HG02884 (cell line): ENCODE data around the gene PSEN1.

ENCODE experiments used
- ATAC-seq: cut with Tn5 transposase; IDR thresholded peaks from one replicate; pipeline ENCODE4 v1.9.1; 2021; ENCODE audit warnings: mild to moderate bottlenecking, moderate library complexity; ENCODE audit not compliant: unreplicated experiment

PSEN1 gene

DNA sequence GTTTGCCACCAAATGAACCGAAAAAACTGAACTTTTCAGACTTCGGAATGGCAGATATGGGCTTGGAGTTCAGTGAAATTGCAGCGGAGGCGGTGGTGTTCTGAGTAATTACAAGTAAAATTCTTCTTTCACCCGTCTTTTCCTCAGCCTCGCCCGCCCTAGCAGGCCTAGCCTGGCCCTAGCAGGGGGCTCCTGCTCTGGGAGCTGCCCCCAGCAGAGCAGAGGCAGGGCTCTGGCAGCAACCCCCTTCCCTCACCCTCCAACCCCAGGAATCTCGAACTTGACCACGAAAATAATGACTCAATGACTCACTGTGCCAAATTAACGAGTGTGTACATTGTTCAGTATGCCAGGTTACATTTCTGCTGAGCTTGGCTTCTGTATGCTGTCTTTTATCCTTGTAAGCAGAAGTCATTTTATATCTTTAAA lies 102.1 kb downstream of the PSEN1 start:
- no peak for ATAC-seq

DNA sequence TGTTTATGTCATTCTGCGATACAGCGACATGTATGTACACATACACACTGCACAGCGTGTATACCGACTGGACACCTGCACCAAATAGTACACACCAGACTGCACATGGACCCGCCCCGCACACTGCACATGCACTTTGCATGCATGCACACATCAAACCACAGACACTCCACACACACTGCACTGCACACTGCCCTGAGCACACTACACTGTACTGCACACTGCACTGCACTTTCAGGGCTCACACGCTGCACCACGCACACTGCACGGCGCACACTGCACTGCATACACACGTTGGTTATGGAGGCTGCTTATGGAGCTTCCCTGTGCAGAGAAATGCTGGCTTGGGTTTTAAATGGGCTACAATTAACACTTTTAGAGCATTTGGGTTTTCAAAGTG lies 102.6 kb downstream of the PSEN1 start:
- no peak for ATAC-seq

DNA sequence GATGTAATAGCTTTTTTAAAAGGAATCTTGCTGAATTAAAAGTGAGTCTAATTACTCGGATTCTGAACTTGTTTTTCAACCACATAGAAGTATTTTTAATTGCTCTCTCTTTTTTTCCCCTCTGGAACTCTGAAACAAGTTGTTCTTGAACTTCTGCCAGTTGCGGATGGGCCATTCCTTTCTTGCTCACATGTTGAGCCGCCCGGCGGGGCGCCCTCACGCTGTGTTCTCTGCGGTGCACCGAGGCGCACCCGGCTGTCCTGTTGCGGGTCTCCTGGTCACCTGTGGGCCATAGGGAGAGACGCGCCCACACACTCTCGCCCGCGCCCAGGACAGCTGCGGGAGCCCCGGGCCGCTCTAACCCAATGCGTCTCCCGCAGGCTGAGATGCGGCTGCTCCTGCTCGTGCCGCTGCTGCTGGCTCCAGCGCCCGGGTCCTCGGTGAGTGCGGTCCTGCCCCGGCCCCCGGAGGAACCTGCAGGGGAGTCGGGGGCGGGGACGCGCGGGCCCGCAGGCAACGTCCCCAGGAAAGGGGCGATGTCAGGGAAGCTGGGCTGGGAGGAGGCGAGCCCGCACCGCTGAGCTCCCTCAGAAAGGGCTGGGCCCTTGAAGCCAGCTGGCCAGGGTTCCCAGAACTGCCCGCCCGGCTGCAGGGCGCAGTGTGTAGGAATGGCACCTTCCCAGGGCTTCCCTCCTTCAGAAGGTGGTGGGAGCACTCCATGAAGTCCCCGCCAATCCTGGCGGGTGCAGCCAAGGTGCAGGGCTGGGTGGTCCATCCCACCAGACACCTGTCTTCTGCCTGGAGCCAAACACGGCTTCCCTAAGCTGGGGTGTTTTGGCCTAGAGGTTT lies 103.3 kb downstream of the PSEN1 start:
- ATAC-seq, result no peak

DNA sequence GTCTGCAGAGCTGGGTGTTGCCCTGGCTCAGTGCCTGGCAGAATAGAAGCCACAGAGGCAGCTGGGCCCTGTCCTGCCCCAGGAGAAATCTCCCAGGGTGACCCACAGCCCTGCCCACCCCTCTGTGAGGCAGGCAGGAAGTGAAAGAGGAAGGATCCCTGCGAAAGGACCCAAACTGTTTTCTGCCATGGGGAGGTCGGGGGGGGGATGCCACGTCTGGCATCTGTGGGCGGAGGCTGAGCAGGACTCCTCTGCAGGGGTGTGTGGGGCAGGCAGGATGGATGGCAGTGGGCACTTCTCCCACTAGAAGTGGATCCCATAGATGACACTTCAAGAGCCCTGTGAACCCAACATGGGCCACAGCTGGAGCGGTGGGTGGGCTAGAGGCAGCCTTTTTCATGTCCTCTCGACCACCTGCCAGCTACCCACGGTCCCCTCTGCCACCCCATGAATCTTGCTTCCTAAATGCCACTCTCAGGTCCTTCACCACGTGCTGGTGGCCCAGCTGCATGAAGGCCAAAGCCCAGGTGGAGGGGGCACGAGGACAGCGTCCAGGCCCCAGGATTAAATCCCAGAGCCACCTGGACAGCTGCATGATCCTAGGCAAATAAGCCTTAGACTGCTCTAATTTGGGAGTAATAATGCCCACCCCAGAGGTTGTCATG lies 104.6 kb downstream of the PSEN1 start:
- ATAC-seq, result no peak

DNA sequence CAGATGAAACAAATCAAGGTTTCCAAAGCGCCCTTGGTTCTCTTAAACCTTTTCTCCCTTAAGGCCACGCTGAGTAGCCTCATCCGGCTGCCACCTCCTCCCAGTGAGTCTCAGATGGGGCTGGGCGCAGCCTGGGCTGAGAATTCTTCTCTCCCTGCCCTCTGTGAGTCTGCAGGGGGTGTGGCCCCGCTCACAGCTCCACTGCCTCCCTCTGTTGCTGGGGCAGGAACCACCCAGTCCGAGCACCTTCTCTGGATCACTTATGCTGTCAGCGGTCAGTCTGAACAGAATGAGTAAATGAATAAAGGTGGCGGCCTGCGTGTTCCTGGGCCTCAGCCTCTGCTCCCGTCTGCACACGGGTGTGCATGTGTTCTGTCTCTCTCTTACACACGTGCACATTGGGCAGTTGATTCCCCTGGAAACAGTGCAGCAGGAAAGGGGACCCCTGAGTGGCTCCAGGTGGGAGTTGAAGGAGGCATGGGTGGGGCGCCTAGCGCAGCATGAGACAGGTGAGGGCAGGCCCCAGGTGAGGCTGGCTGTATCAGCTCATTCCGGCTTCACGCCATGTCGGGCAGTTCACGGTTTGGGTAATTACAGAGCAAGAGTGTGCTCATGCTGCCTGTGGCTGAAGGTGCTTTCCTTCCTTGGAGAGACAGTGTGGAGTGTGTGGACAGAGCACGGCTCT lies 105.3 kb downstream of the PSEN1 start:
- ATAC-seq, result no peak

DNA sequence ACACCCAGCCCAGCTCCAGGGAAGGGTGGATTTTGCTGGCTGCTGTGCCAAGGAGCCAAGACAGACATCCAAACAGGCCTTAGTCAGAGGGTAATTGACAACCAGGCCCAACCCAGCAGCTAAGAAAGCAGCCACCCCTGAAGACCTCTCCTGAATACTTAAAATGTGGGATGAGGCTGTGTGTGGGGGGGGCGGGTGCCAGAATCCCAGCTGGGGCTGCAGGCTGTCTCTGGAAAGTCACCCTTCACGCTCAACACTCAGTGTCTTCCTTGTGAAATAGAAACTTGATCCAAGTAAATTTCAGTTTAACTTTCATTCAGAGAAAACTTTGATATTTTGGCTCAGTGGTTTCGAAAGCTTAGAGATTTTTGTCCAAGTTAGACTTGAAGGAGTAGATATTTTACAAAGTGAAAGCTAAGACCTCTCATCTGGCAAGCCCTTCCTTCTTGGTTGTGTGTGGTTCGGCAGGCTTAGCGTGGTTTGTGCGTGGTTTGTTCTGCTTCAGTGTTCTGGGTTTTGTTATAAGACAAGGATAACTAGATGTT lies 106.1 kb downstream of the PSEN1 start:
- ATAC-seq, result no peak

DNA sequence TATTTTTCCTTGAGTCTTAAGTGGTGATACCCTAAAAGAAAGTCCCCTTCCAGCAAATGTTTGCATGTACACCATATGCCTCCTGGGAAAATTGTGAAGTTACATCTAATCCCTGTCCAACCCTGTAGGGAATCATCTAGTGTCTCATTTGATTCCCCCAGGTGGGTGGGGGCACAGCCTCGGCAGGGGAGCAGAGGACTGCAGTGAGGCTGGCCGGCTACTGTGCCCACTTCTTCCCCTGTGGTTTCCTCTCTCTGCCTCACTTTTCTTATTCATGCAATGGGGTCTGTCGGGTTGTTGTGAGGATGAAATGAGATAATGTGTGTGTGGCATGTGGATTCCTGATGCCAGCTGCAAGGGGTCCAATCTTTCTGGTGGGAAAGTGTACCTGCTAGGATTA lies 107.0 kb downstream of the PSEN1 start:
- ATAC-seq, result no peak

DNA sequence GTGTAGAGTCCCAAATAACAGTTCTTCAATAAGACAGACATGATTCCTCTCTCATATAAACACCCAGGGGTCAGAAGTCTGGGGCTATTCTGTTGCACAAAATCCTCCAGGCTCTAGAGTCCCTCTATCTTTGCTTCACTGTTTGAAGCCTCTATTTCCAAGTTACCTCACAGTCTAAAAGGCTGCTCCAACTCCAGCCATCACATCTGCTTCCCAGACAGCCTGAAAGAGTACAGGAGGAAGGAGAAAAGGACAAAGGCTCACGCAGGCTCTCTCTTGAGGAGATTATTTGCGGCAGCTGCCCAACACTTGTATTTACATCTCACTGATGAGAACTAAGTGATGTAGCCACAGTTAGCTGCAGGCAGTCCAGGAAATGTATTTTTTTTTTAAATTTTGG lies 107.4 kb downstream of the PSEN1 start:
- no peak for ATAC-seq

DNA sequence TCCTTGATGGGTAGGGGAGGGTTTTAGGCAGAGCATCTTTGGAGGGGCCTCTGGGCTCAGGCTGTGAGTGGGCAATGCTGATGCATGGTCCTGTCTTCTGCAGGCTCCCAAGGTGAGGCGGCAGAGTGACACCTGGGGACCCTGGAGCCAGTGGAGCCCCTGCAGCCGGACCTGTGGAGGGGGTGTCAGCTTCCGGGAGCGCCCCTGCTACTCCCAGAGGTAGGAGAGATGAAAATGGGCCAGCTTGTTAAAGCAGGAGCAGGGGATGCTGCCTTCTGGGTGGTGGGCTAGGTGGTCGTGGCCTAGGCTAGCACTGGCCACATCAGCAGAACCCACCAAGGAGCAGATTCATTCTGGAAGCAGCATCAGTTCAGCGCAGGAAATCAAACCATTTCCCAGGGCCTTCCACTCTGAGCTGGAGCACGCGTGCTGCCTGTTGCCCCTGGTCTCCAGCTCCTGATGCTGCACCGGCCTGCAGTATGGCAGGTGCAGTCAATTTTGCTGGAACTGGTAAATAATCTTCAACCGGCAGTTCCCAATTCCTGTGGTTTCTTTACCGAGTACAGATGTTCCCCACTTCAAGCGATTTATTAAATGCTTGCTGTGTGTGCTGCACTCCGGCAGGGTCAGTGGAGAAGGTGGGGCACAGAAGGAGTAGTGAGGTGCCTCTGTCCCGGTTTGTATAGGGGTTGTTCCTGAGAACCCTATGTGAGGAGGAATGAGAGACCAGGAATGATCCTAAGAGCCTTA lies 108.4 kb downstream of the PSEN1 start:
- ATAC-seq, result no peak

DNA sequence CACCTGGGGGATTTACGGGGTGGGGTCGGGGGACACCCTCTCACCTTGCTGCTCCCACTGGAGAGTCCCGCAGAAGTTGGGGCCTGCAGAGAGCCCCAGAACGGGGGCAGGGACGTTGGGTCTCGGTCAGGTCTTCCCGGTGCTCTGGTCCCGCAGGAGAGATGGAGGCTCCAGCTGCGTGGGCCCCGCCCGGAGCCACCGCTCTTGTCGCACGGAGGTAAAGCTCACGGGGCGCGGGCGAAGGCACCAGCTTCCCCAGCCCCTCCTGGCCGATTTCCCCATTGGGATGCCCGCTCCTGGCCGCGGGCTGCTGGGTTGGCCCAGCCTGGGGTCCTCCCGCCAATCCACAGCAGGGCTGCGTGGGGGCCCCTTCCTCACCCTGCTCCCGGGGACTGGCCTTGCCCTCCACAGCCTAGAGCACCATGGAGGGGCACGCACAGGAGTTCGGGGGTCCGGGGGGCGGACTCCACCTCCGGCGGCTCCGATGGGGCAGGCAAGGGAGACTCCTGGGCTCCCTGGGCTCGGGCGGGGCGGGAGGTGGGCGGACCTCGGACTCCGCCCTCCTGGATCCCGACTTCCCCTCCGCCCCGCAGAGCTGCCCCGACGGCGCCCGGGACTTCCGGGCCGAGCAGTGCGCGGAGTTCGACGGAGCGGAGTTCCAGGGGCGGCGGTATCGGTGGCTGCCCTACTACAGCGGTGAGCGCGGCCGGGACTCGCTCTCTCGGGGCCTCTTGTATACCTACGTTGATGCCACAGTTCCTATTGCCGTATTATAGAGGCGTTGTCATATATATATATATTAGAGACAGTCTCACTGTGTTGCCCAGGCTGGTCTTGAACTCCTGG lies 109.4 kb downstream of the PSEN1 start:
- no peak for ATAC-seq

DNA sequence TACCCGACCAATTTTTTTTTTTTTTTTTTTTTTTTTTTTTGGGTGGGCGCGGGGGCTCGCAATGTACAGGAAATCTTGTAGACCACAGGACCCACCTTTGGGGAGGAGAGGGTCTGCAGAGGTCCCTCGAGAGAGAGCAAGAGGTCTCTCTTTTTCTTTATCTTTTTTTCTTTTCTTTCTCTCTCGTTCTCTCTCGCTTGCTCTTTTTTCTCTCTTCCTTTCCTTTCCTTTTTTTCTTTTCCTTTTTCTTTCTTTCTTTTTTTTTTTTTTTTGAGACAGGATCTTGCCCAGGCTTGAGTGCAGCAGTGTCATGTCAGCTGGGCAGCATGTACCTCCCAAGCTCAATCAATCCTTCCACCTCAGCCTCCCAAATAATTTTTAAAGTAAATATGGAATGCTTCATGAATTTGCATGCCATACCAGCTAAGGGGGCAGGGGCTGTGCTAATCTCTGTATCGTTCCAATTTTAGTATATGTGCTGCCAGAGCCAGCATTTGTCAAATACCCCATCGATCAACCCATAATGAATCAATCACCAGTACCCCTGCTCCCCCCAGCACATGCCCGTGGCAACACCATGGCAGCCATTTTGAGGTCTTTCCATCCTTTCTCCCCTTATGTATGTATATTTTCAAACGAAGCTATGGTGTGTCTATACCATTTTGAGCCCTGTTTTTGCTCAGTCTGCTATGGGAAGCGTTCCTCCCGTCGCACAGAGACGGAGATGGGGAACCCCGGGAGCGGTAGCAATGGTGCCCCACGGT lies 110.3 kb downstream of the PSEN1 start:
- ATAC-seq, result no peak

DNA sequence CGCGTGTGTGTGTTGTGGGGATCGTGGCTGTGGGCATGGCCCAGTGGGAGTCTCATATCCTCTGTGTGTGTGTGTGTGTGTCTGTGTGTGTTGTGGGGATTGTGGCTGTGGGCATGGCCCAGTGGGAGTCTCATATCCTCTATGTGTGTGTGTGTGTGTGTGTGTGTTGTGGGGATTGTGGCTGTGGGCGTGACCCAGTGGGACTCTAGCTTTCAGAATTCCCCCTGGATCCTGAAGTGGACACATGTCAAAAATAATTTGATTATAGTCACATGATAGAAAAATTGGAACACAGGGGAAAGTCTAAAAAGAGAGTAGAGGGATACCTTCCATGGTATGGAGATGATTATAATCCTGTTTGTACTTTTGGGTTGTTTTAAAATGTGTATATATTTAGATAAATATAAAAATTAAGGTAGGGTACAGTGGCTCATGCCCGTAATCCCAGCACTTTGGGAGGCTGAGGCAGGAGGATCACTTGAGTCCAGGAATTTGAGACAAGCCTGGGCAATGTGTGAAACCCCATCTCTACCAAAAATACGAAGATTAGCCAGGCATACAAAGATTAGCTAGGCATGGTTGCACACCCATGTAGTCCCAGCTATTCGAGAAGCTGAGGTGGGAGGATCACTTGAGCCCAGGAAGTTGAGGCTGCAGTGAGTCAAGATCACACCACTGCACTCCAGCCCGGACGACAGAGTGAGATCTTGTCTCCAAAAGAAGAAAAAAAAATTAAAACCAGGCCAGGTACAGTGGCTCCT lies 112.0 kb downstream of the PSEN1 start:
- peak; percentile 61 for ATAC-seq

DNA sequence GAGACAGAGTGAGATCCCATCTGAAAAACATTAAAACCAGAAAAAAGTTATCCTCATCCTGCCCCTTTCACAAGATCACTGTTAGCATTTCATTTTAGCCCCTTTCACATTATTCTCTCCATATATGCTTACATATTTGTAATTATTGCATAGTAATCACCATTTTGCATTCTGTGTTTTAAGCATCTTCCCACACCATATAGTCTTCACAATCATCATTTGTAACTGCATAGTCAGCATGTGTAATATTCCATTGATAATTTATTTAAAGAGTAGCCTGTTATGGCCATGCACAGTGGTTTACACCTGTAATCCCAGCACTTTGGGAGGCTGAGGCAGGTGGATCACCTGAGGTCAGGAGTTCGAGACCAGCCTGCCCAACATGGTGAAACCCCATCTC lies 112.8 kb downstream of the PSEN1 start:
- ATAC-seq, result no peak

DNA sequence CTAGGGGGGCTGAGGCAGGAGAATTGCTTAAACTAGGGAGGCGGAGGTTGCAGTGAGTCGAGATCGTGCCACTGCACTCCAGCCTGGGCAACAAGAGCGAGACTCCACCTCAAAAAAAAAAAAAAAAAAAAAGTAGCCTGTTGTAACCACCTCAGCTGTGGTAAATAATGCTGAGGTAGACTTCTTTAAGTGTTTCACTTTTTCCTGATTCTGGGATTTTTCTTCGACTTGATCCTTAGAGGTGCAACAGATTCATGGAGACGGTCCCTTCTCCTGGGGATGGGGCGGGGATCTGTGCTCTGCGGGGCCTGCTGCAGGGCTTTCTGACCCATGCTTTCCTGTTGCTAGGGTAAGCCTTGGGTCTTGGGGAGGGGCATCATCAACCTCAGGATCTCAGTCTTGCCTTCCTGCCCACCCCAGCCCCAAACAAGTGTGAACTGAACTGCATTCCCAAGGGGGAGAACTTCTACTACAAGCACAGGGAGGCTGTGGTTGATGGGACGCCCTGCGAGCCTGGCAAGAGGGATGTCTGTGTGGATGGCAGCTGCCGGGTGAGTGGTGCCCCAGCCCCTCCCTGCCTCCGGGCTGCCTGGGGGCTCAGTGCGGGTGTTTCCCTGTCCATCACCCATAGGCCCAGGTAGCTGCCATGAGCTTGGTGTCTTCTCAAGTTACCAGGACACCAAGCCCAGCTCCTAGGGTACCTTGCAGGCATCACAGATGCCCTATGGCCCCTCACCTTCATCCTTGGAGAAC lies 113.4 kb downstream of the PSEN1 start:
- ATAC-seq, result no peak

DNA sequence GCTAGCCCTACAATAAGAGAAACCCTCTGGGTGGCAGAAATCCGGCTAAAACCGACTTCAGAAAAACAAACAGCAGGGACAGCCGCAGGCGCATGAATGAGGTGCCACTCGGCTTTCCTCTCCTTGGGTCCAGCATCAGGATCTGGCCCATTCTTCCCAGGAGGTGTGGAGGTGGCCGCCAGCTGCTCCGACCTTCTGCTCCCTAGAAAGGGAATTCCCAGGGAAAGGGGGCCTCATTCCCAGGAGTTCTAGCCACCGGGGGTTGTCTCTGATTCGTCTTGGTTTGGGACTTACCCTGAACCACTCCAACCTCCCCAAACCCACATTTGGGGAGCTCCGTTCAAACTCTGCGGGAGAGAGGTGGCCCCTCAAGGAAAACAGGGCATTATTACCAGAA lies 114.0 kb downstream of the PSEN1 start:
- ATAC-seq, result no peak

DNA sequence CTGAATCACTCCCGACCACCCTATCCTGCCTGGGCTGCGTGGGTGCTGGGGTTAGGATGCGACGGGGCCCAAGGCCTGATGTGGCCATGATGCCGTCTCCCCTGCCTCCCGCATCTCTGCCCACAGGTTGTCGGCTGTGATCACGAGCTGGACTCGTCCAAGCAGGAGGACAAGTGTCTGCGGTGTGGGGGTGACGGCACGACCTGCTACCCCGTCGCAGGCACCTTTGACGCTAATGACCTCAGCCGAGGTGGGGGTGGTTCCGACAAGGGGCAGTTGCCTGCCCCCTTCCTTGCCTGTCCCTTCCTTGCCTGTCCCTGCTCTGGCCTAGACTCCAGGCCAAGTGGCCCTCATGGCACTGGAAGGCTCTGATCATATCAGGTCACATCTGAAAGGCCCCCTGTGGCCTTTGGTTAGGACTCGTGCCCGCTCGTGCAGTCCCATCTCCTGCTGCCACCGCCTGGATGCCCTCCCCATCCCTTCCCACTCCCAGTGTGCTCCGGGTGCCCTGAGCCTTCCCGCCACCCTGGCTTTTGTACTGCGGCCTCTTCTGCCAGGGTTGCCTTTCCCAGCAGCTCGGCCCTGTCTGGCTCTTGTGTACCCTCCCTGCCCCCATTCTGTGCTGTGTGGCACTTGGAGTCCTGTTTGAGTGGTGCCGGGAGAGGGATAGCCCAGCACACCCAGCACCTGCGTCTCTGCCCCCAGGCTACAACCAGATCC lies 114.6 kb downstream of the PSEN1 start:
- ATAC-seq, result no peak

DNA sequence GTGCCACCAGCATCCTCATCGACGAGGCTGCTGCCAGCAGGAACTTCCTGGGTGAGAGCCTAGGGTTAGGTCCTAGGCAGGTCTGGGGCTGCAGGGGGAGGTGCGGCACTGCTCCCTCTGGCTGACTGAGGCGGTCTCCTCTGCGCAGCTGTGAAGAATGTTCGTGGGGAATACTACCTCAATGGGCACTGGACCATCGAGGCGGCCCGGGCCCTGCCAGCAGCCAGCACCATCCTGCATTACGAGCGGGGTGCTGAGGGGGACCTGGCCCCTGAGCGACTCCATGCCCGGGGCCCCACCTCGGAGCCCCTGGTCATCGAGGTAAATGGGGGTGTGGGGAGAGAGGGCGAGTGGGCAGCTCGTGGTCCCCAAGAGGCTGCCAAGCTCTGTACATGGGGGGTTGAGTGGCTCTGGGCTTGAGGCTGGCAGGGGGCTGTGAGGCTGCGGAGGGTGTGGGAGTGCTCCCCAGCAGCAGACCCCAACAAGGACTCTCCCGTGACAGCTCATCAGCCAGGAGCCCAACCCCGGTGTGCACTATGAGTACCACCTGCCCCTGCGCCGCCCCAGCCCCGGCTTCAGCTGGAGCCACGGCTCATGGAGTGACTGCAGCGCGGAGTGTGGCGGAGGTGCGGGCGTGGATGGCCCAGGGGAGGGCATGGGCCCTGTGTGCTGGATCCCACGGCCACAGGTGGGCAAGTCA lies 115.4 kb downstream of the PSEN1 start:
- ATAC-seq, result no peak
